Osteocyte (in vitro differentiated cells): ENCODE measurements around the gene TNIP1. TPM values are rescaled to one million over a fixed set of nuclear protein-coding genes. Genes with fewer than 3 reads are reported as not detected.

Source experiments
- DNase-seq: peaks from one replicate; pipeline ENCODE4 v3.0.0; 2021; ENCODE audit warnings: mixed read lengths; ENCODE audit not compliant: unreplicated experiment; ENCODE audit errors: extremely low spot score
- H3K27ac Mint-ChIP-seq: one replicate; pipeline ENCODE4 v1.8.0; 2021; ENCODE audit warnings: mild to moderate bottlenecking, mixed read lengths; ENCODE audit not compliant: unreplicated experiment
- H3K27me3 Mint-ChIP-seq: one replicate; pipeline ENCODE4 v1.8.0; 2021; ENCODE audit warnings: mixed read lengths; ENCODE audit not compliant: unreplicated experiment
- H3K36me3 Mint-ChIP-seq: one replicate; pipeline ENCODE4 v1.8.0; 2021; ENCODE audit warnings: mixed read lengths; ENCODE audit not compliant: unreplicated experiment
- H3K4me1 Mint-ChIP-seq: one replicate; pipeline ENCODE4 v1.8.0; 2021; ENCODE audit warnings: mixed read lengths; ENCODE audit not compliant: unreplicated experiment
- H3K4me3 Mint-ChIP-seq: one replicate; pipeline ENCODE4 v1.8.0; 2021; ENCODE audit warnings: mild to moderate bottlenecking, moderate library complexity, mixed read lengths; ENCODE audit not compliant: unreplicated experiment
- H3K9me3 Mint-ChIP-seq: one replicate; pipeline ENCODE4 v1.8.0; 2021; ENCODE audit warnings: mixed read lengths; ENCODE audit not compliant: unreplicated experiment
- total RNA-seq: library from RNA; stranded (reverse); gene quantifications from 2 replicates; pipeline ENCODE4 v1.2.1, GENCODE V29; 2021
- TF ChIP-seq, protein P1 (sequence below): fragments of 200-600 bp; sonication (generic); IDR thresholded peaks from 2 replicates; pipeline ENCODE4 v1.5.0; 2021; ENCODE audit warnings: antibody characterized with exemption, mild to moderate bottlenecking, moderate library complexity

The TNIP1 gene
- total RNA-seq, 1 donor from 2014 or later, result 85.5 TPM

DNA sequence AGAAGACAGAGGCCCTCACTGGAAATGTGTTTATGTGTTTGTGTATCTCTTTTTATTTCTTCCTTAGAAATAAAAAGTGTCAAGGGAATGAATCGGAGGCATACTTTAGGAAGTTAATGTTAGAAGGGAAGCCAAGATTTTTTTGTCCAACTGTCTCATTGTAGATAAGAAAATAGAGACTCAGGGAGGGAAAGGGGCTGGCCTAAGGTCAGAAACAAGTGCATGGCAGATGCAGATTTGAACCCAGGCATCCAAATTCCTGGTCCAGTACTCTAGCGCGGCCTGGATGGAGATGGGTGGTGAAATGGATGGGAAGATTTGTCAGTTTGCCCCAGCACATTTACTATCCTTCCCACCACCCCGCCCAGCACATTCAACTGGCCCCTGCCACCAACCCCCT is 19.8 kb upstream of the TNIP1 start:
- no peak overlapping the region for H3K4me3 Mint-ChIP-seq
- peak overlapping the region; percentile 9 for H3K27ac Mint-ChIP-seq
- H3K36me3 Mint-ChIP-seq, result peaks cover 32% of the 10 kb centered on the region
- DNase-seq, result no peak
- H3K4me1 Mint-ChIP-seq, result peaks cover 9% of the 10 kb centered on the region
- H3K9me3 Mint-ChIP-seq, result no peaks in the 10 kb centered on the region
- TF ChIP-seq, protein P1, sequence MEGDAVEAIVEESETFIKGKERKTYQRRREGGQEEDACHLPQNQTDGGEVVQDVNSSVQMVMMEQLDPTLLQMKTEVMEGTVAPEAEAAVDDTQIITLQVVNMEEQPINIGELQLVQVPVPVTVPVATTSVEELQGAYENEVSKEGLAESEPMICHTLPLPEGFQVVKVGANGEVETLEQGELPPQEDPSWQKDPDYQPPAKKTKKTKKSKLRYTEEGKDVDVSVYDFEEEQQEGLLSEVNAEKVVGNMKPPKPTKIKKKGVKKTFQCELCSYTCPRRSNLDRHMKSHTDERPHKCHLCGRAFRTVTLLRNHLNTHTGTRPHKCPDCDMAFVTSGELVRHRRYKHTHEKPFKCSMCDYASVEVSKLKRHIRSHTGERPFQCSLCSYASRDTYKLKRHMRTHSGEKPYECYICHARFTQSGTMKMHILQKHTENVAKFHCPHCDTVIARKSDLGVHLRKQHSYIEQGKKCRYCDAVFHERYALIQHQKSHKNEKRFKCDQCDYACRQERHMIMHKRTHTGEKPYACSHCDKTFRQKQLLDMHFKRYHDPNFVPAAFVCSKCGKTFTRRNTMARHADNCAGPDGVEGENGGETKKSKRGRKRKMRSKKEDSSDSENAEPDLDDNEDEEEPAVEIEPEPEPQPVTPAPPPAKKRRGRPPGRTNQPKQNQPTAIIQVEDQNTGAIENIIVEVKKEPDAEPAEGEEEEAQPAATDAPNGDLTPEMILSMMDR, result no peak
- H3K27me3 Mint-ChIP-seq, result no peaks in the 10 kb centered on the region

DNA sequence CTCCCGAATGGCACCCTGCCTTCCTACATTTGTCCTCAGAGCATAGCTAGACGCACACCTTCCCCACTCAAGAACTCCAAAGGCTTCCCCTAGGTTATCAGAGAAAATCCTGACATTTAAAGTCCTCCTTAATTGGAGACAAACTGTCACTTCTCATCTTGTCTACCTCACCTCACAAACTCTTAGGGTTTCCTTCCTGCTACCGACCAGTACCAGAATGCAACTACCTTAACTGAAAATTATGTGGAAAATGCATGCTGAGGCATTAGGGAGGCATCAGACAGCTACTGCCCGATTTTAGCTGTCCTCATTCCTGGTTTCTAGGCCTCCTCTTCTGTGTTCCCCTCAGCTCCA is 17.9 kb upstream of the TNIP1 start:
- peaks cover 28% of the 10 kb centered on the region for H3K4me1 Mint-ChIP-seq
- H3K27me3 Mint-ChIP-seq, result no peaks in the 10 kb centered on the region
- no peak for DNase-seq
- no peak overlapping the region for H3K4me3 Mint-ChIP-seq
- peaks cover 25% of the 10 kb centered on the region for H3K36me3 Mint-ChIP-seq
- TF ChIP-seq, protein P1, result no peak
- peak overlapping the region; percentile 4 for H3K27ac Mint-ChIP-seq
- H3K9me3 Mint-ChIP-seq, result no peaks in the 10 kb centered on the region

DNA sequence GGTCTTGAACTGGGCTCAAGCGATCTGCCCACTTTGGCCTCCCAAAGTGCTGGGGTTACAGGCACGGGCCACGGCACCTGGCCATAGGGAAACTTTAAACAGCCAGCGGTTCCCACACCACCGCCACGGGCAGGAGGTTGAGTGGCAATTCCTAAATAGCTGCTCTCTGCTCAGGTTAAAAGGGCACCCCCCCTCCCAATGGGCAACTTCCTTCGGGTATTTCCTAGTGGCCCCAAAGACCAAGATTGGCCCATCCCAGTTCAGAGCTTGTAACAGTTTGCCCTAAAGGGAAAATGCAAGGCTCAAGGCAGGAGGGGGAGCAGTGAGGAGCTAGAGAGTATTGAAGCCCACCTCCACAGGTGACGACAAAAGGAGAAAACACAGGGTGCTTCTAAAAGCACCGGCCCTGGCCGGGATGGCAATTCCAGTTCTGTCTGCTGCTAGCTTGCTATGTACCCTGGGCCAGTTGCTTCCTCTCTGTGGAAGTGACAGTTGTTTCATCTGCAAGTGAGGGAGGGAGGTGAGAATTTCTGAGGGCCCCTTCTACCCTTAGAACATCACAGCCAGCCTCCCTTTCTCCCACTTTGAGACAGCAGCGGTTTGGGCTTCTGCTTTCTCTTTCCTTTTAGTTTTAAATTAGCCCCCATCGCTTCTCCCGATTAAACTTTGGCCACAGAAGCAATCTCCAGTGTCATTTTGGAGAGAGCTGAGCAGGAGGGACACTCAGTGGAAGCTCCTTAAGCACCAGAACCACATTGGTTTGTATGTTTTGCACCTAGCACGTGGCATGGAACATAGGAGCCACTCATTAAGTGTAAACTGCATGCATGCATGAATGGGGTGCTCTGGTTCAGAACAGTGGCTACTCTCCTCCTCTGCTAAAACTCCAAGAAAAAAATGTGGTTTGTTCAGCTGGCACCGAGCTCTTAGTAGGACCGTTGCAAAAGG is 17.3 kb upstream of the TNIP1 start:
- peaks cover 34% of the 10 kb centered on the region for H3K4me1 Mint-ChIP-seq
- H3K36me3 Mint-ChIP-seq, result peaks cover 20% of the 10 kb centered on the region
- H3K9me3 Mint-ChIP-seq, result no peaks in the 10 kb centered on the region
- DNase-seq, result no peak
- H3K27me3 Mint-ChIP-seq, result no peaks in the 10 kb centered on the region
- TF ChIP-seq, protein P1, result no peak
- H3K4me3 Mint-ChIP-seq, result no peak overlapping the region
- no peak overlapping the region for H3K27ac Mint-ChIP-seq

DNA sequence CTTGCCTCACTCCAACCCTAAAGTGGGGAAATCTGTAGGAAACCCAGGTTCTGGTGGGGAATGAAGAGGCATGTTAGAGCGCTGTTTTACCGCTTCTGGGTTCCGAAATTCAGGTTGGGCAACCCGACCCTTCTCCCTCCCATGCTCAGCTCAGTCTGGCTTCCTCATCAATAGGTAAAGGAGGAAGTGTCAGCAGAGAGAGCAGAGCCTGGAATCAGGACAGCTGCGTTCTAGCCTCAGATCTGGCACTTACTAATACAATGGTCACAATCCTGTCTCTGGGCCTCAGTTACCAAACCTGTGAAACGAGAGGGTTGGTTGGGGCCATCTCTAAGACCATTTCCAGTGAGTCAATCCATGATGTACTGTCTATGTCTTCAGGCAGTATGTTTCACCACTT is 16.2 kb upstream of the TNIP1 start:
- peaks cover 17% of the 10 kb centered on the region for H3K36me3 Mint-ChIP-seq
- TF ChIP-seq, protein P1, result no peak
- H3K9me3 Mint-ChIP-seq, result no peaks in the 10 kb centered on the region
- no peak for DNase-seq
- no peak overlapping the region for H3K27ac Mint-ChIP-seq
- H3K4me3 Mint-ChIP-seq, result no peak overlapping the region
- no peaks in the 10 kb centered on the region for H3K27me3 Mint-ChIP-seq
- H3K4me1 Mint-ChIP-seq, result peaks cover 42% of the 10 kb centered on the region

DNA sequence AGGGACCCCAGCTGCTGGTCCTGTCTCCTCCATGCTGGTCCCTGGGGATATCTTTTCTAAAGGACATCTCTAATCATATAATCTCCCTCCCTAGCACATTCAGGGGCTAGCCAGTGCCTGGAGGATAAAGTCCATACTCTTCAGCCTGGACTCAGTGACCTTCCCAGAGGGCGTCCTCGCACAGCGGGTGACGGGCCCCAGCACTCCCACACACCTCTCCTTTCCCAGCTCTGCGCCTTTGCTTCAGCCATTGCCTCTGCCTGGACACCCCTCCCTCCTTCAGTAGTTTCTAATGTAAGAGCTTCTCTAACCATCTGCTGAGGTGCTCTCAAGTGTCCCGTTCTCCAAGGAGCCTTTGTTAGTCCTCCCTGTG is 15.2 kb upstream of the TNIP1 start:
- Mint-ChIP-seq H3K4me1 (peaks cover 42% of the 10 kb centered on the region), H3K36me3 (peaks cover 10% of the 10 kb centered on the region), H3K27ac (peak overlapping the region; percentile 75), H3K27me3 (no peaks in the 10 kb centered on the region), H3K4me3 (no peak overlapping the region), H3K9me3 (no peaks in the 10 kb centered on the region)
- TF ChIP-seq, protein P1, result no peak
- DNase-seq, result no peak
